Dermis microvascular lymphatic vessel endothelial cell (primary cell): ENCODE data around the gene FBXO4. TPM values are rescaled to one million over a fixed set of nuclear protein-coding genes. Genes with fewer than 3 reads are reported as not detected.
"Not testable (repeated sequence)": the region's sequence is repeated elsewhere in the genome, so short reads cannot be mapped to it uniquely, and the experiment has no call there.

Source experiments
- DNase-seq, 2 donors: peaks; one replicate each; pipeline versions ENCODE4 v3.0.0 to v3.0.0-alpha.2; 2010; ENCODE audit warnings: low read depth in 2 of 2
- total RNA-seq: library from RNA; depleted of rRNA; stranded (reverse); fragments of >200 nt; gene quantifications from 2 replicates; pipeline ENCODE4 v1.2.1, GENCODE V29; 2014

Gene FBXO4
- total RNA-seq, 1 donor from 2014 or later = 8.5 TPM

- DNase-seq = not testable (repeated sequence)
Measured at GRCh38 chr5:41982858-41983257, 57.8 kb downstream of the FBXO4 start.

GRCh38 chr5:41983284-41983683 lies 58.2 kb downstream of the FBXO4 start:
- no peak for DNase-seq

DNA sequence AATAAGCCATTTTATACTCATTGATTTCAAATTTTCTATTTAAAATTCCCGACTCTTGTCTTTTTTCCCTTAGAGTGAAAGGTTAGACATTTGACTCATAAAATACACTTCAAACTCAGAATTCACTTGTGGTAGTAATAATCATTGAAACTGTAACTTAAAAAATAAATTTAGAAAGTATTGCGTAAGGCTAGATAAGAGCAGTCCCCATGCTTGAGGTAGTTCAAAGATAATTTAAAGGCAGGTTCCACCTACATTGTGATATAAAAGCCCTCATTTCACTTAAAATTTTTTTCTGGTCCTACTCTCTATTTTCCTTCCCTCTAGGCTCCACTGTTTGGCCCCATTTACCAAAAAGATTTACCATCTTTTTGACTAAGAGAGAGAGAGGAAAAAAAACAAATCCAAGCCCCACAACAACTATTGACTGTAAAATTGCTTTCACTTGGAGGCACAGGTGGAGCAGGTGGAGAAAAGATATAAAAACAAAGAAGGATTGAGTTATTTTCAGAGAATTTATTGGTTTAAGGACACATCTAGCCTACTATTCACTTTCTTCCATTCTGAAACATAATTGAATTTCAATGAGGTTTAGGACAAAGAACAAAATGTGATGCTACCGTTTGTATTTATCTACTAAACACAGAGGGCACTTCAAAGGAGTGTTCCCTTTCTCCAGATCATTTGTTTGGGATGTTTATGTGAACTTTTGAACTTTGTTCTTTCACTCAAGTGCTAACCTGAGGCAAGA lies 61.0 kb downstream of the FBXO4 start:
- no peak for DNase-seq

Other genes with a start within 250 kb of the FBXO4 start
- 23.4 and 30.2 TPM in 2 replicates for gene OXCT1, start 54.9 kb upstream of the FBXO4 start, total RNA-seq
- gene RIMOC1, start 20.9 kb upstream of the FBXO4 start, total RNA-seq = 10.1 and 11.4 TPM in 2 replicates